Left lobe of liver (tissue), 2 donors: ENCODE results near the gene RALBP1. TPM values are rescaled to one million over a fixed set of nuclear protein-coding genes. Genes with fewer than 3 reads are reported as not detected.
"Not testable (repeated sequence)": the region's sequence is repeated elsewhere in the genome, so short reads cannot be mapped to it uniquely, and the experiment has no call there.

Experiments
- ATAC-seq: fragments of 200-7000 bp; cut with Tn5 transposase; one replicate; pipeline ENCODE4 v1.9.1; 2020; ENCODE audit warnings: mild to moderate bottlenecking, moderate library complexity
- DNase-seq: peaks from one replicate; pipeline ENCODE4 v3.0.0-alpha.2; 2020; ENCODE audit warnings: low spot score
- total RNA-seq: library from RNA; stranded (reverse); gene quantifications from one replicate; pipeline ENCODE4 v1.2.1, GENCODE V29; 2021
- donor health status: DM: no; HTN: no; CAD: no; lungs with moderate emphysema.
- donor health status: DM: no; HTN: yes; CAD: no.

Gene RALBP1
- total RNA-seq, 1 donor from 2014 or later: 17.4 TPM

- ATAC-seq: no peak
Observed at GRCh38 chr18:9453283-9453682, 22.0 kb upstream of the RALBP1 start.

GRCh38 chr18:9454061-9454703 lies 21.1 kb upstream of the RALBP1 start:
- ATAC-seq (no peak), DNase-seq (no peak)

More at GRCh38 chr18:9453283-9453682, 22.0 kb upstream of the RALBP1 start:
- no peak for DNase-seq

GRCh38 chr18:9455718-9456511 lies 19.4 kb upstream of the RALBP1 start:
- no peak for DNase-seq
- no peak for ATAC-seq

GRCh38 chr18:9466127-9466526 lies 9.2 kb upstream of the RALBP1 start:
- no peak for ATAC-seq
- DNase-seq: no peak

GRCh38 chr18:9466846-9467245 lies 8.5 kb upstream of the RALBP1 start:
- DNase-seq (no peak), ATAC-seq (no peak)

GRCh38 chr18:9468998-9469397 lies 6.3 kb upstream of the RALBP1 start:
- ATAC-seq: no peak
- DNase-seq: no peak

GRCh38 chr18:9469685-9470084 lies 5.6 kb upstream of the RALBP1 start:
- DNase-seq (no peak), ATAC-seq (no peak)

GRCh38 chr18:9474108-9474982 lies 968 bp upstream of the RALBP1 start:
- DNase-seq (no peak), ATAC-seq (peak; percentile 72)

- no peak for DNase-seq
- no peak for ATAC-seq
Observed at GRCh38 chr18:9475643-9476591, 604 bp downstream of the RALBP1 start.

GRCh38 chr18:9476949-9477348 lies 1.6 kb downstream of the RALBP1 start:
- not testable (repeated sequence) for DNase-seq, ATAC-seq

- DNase-seq (no peak), ATAC-seq (no peak)
Observed at GRCh38 chr18:9477509-9477908, 2.2 kb downstream of the RALBP1 start.

- DNase-seq (no peak), ATAC-seq (no peak)
Observed at GRCh38 chr18:9478545-9478944, 3.2 kb downstream of the RALBP1 start.

- ATAC-seq (no peak), DNase-seq (no peak)
Observed at GRCh38 chr18:9482790-9483189, 7.5 kb downstream of the RALBP1 start.

- DNase-seq (no peak), ATAC-seq (no peak)
Observed at GRCh38 chr18:9483526-9483925, 8.2 kb downstream of the RALBP1 start.

- not testable (repeated sequence) for DNase-seq, ATAC-seq
Observed at GRCh38 chr18:9484856-9485255, 9.5 kb downstream of the RALBP1 start.

- DNase-seq: no peak
- ATAC-seq: no peak
Observed at GRCh38 chr18:9488538-9488937, 13.2 kb downstream of the RALBP1 start.

GRCh38 chr18:9494778-9495331 lies 19.5 kb downstream of the RALBP1 start:
- ATAC-seq: no peak
- no peak for DNase-seq

- ATAC-seq (no peak), DNase-seq (no peak)
Observed at GRCh38 chr18:9495465-9495864, 20.2 kb downstream of the RALBP1 start.

- no peak for DNase-seq
- no peak for ATAC-seq
Observed at GRCh38 chr18:9495916-9496705, 20.8 kb downstream of the RALBP1 start.
